ENCODE measurements around the gene NOP9. TPM values are rescaled to one million over a fixed set of nuclear protein-coding genes. Genes with fewer than 3 reads are reported as not detected.

NOP9 gene
- total RNA-seq, 1 experiment from 2014 or later = 35.1 TPM

DNA sequence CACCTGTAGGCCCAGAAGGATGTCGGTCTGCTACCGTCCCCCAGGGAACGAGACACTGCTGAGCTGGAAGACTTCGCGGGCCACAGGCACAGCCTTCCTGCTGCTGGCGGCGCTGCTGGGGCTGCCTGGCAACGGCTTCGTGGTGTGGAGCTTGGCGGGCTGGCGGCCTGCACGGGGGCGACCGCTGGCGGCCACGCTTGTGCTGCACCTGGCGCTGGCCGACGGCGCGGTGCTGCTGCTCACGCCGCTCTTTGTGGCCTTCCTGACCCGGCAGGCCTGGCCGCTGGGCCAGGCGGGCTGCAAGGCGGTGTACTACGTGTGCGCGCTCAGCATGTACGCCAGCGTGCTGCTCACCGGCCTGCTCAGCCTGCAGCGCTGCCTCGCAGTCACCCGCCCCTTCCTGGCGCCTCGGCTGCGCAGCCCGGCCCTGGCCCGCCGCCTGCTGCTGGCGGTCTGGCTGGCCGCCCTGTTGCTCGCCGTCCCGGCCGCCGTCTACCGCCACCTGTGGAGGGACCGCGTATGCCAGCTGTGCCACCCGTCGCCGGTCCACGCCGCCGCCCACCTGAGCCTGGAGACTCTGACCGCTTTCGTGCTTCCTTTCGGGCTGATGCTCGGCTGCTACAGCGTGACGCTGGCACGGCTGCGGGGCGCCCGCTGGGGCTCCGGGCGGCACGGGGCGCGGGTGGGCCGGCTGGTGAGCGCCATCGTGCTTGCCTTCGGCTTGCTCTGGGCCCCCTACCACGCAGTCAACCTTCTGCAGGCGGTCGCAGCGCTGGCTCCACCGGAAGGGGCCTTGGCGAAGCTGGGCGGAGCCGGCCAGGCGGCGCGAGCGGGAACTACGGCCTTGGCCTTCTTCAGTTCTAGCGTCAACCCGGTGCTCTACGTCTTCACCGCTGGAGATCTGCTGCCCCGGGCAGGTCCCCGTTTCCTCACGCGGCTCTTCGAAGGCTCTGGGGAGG, 11.3 kb downstream of the NOP9 start, which contains the start of gene LTB4R:
LTB4R (plus strand) TSS at position 857 of the 959 bp plus-strand sequence. CDS start 4,150 bp downstream, outside the sequence.
- H3K4me1 Mint-ChIP-seq (ENCODE audit: low read depth, unreplicated experiment) = peaks cover 27% of the 10 kb centered on the region
- TF ChIP-seq, protein P1, sequence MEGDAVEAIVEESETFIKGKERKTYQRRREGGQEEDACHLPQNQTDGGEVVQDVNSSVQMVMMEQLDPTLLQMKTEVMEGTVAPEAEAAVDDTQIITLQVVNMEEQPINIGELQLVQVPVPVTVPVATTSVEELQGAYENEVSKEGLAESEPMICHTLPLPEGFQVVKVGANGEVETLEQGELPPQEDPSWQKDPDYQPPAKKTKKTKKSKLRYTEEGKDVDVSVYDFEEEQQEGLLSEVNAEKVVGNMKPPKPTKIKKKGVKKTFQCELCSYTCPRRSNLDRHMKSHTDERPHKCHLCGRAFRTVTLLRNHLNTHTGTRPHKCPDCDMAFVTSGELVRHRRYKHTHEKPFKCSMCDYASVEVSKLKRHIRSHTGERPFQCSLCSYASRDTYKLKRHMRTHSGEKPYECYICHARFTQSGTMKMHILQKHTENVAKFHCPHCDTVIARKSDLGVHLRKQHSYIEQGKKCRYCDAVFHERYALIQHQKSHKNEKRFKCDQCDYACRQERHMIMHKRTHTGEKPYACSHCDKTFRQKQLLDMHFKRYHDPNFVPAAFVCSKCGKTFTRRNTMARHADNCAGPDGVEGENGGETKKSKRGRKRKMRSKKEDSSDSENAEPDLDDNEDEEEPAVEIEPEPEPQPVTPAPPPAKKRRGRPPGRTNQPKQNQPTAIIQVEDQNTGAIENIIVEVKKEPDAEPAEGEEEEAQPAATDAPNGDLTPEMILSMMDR (IDR thresholded peaks at IDR 0.05; ENCODE audit: insufficient read depth in 1 of 2, low read depth in 1 of 2, low read length in 1 of 2, severe bottlenecking in 1 of 2, unreplicated experiment in 1 of 2) = no peak
- Histone ChIP-seq H3K4me3 (ENCODE audit: low read depth, low read length) (no peak within 1 kb of the TSS), H3K36me3 (ENCODE audit: control insufficient read depth, insufficient read depth, low read length) (peaks cover 3% of the 10 kb centered on the region), H3K9me3 (no peaks in the 10 kb centered on the region), H3K4me1 (peaks cover 25% of the 10 kb centered on the region), H3K27me3 (replicated peaks; ENCODE audit: control insufficient read depth, insufficient read depth, low read length) (no peaks in the 10 kb centered on the region)
- no peak within 1 kb of the TSS for H3K4me3 Mint-ChIP-seq (ENCODE audit: unreplicated experiment)
- no peaks in the 10 kb centered on the region for H3K27me3 Mint-ChIP-seq (ENCODE audit: insufficient read depth, unreplicated experiment)
- intact Hi-C loops (cut with micrococcal nuclease; ENCODE audit: unreplicated experiment) = no loop called here
- ChIA-PET CTCF (interaction anchor here (4.3 kb wide), 1 partner anchor 69 kb away, joined by 42 read pairs; the partner anchor contains the start of gene TINF2), POLR2A (no interaction called here)
- DNase-seq = no peak
- H3K36me3 Mint-ChIP-seq (ENCODE audit: insufficient read depth, unreplicated experiment) = peaks cover 32% of the 10 kb centered on the region
- H3K27ac Mint-ChIP-seq (ENCODE audit: unreplicated experiment) = no peak within 1 kb of the TSS
- no peaks in the 10 kb centered on the region for H3K9me3 Mint-ChIP-seq (ENCODE audit: unreplicated experiment)
- no TSS peak for BruUV-seq (replicated peaks)

DNA sequence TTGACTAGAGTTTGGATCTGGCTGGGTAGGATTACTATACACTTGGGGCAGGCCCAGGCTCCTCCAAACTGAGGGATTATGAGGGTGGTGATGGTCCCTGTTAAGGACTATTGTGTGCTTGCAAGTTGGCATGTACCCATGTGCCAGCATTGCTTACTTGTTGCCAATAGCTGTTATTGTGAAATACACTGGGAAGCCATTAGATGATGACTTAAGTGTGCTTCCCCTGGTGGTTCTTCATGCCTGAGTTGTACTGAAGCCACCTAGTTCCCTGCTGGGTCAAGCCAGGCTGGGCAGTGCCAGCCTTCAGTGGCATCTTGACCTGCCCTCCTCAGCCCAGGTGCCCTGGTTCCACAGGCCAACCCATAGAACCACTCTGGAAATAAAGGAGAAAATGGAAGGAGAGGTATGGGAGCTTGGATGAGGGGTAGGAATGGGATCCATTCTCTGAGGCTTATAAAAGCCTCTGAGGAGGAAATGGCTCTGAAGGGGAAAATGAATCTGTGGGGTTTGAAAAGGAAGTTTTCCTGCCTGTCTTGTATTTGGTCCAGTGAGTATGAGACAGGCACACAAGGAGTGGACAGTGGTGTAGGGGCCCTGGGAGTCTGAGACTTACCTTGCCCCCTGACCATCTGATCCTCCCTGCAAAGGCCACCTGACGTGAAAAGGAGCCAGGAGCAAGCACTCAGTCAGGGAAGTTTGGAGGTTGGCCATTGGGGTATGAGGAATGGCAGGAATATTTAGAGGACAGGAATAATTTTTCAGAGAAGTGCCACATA, 12.4 kb downstream of the NOP9 start:
- H3K4me3 ChIP-seq (ENCODE audit: low read depth, low read length) = no peak overlapping the region
- ChIA-PET POLR2A (no interaction called here), CTCF (no interaction called here)
- Mint-ChIP-seq H3K9me3 (ENCODE audit: unreplicated experiment) (no peaks in the 10 kb centered on the region), H3K27me3 (ENCODE audit: insufficient read depth, unreplicated experiment) (no peaks in the 10 kb centered on the region), H3K36me3 (ENCODE audit: insufficient read depth, unreplicated experiment) (peaks cover 33% of the 10 kb centered on the region), H3K27ac (ENCODE audit: unreplicated experiment) (no peak overlapping the region), H3K4me3 (ENCODE audit: unreplicated experiment) (no peak overlapping the region), H3K4me1 (ENCODE audit: low read depth, unreplicated experiment) (peaks cover 21% of the 10 kb centered on the region)
- H3K4me1 ChIP-seq = peaks cover 31% of the 10 kb centered on the region
- H3K36me3 ChIP-seq (ENCODE audit: control insufficient read depth, insufficient read depth, low read length) = no peaks in the 10 kb centered on the region
- intact Hi-C loops (cut with micrococcal nuclease; ENCODE audit: unreplicated experiment) = no loop called here
- TF ChIP-seq, protein P1 (IDR thresholded peaks at IDR 0.05; ENCODE audit: insufficient read depth in 1 of 2, low read depth in 1 of 2, low read length in 1 of 2, severe bottlenecking in 1 of 2, unreplicated experiment in 1 of 2) = no peak
- no peaks in the 10 kb centered on the region for H3K9me3 ChIP-seq
- BruUV-seq (replicated peaks) = no TSS peak
- no peaks in the 10 kb centered on the region for H3K27me3 ChIP-seq (replicated peaks; ENCODE audit: control insufficient read depth, insufficient read depth, low read length)
- DNase-seq = no peak

DNA sequence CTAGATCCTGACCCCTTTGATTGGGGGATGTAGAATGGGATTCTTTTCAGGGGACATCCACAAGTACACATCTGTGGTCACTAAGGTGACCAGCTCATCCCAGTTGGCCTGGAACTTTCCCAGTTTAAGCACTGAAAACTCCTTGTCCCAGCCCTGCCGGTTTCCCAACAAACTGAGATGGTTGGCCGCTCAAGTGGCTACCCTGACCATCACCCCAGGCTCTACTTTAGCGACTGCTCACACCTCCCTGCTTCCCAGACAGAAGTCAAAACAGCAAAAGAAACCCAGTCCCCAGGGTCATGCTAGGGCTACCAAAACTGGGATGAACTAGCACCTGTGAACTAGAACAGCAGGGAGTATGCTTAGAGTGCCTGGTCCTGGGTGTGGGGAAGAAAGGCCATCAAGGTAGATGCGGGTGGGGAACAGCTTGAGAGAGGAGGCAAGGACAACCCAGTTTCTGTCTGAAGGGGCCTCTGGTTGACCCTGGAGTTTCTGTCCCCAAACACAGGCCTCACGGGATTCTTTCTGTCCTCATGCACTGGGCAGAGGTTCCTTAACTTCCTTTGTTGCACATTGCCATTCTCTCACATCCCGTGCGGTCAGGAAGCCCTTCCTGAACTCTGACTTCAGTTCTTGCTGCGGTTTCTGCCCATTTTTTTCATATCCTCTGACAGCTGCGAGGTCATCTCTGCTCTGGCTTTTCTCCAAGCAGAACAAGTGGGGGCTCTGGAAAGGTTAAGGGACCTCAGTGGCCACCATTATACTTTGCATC, 13.3 kb downstream of the NOP9 start:
- intact Hi-C loops (cut with micrococcal nuclease; ENCODE audit: unreplicated experiment) = no loop called here
- Histone ChIP-seq H3K27me3 (replicated peaks; ENCODE audit: control insufficient read depth, insufficient read depth, low read length) (no peaks in the 10 kb centered on the region), H3K36me3 (ENCODE audit: control insufficient read depth, insufficient read depth, low read length) (no peaks in the 10 kb centered on the region), H3K4me1 (peaks cover 22% of the 10 kb centered on the region), H3K4me3 (ENCODE audit: low read depth, low read length) (no peak overlapping the region), H3K9me3 (no peaks in the 10 kb centered on the region)
- Mint-ChIP-seq H3K4me1 (ENCODE audit: low read depth, unreplicated experiment) (peaks cover 12% of the 10 kb centered on the region), H3K4me3 (ENCODE audit: unreplicated experiment) (no peak overlapping the region), H3K36me3 (ENCODE audit: insufficient read depth, unreplicated experiment) (peaks cover 27% of the 10 kb centered on the region), H3K27ac (ENCODE audit: unreplicated experiment) (no peak overlapping the region), H3K9me3 (ENCODE audit: unreplicated experiment) (no peaks in the 10 kb centered on the region), H3K27me3 (ENCODE audit: insufficient read depth, unreplicated experiment) (no peaks in the 10 kb centered on the region)
- no TSS peak for BruUV-seq (replicated peaks)
- CTCF ChIA-PET = no interaction called here
- TF ChIP-seq, protein P1 (IDR thresholded peaks at IDR 0.05; ENCODE audit: insufficient read depth in 1 of 2, low read depth in 1 of 2, low read length in 1 of 2, severe bottlenecking in 1 of 2, unreplicated experiment in 1 of 2) = no peak
- POLR2A ChIA-PET = no interaction called here
- no peak for DNase-seq
